CD4-positive, alpha-beta T cell treated with Interleukin-17A for 4 hours (primary cell): ENCODE results near the gene FNDC3B.

Source experiments
- DNase-seq: peaks from one replicate; pipeline ENCODE4 v3.0.0-alpha.2; 2020; ENCODE audit warnings: mixed read lengths

The FNDC3B gene

GRCh38 chr3:172195407-172195754 is 156.0 kb downstream of the FNDC3B start:
- no peak for DNase-seq

GRCh38 chr3:172197344-172197743 is 158.0 kb downstream of the FNDC3B start:
- DNase-seq, result no peak

DNA sequence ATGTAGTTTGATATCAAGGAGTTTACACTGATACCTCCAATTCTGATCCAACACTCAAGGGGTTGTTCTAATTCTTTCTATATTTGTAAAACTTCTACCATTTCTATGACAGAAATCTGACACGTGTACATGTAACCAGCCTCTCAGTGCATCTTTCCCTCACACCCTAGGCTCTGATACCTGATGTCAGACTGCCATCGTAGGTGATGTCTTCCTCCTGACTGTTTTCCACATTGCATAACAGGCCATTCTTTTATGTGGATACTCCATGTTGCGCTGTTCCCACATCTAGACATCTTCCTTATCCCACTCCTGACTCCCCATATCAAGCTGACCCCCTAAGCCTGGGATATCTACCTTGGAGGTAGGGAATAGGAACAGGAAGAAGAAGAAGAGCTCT is 159.1 kb downstream of the FNDC3B start:
- DNase-seq, result no peak

DNA sequence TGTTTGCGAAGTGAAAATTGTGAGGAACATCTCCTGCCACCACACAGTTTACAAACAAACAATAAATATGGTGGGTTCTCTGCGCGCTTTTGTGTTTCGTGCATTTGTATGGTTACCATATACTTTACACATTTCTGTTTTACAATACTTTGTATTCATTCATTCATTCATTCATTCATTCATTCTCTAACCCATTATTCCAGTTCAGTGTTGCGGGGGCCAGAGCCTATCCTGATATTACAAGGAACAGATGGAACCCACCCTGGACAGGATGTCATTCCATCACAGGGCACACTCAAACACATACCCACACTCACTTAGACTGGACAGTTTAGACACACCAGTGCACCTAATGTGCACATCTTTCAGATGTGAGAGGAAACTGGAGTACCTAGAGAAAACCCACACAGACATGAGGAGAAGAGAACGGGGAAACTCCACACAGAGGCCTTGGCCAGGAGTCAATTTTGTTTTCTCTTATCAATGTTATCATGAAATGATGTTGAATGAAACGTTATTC is 160.5 kb downstream of the FNDC3B start:
- no peak for DNase-seq

DNA sequence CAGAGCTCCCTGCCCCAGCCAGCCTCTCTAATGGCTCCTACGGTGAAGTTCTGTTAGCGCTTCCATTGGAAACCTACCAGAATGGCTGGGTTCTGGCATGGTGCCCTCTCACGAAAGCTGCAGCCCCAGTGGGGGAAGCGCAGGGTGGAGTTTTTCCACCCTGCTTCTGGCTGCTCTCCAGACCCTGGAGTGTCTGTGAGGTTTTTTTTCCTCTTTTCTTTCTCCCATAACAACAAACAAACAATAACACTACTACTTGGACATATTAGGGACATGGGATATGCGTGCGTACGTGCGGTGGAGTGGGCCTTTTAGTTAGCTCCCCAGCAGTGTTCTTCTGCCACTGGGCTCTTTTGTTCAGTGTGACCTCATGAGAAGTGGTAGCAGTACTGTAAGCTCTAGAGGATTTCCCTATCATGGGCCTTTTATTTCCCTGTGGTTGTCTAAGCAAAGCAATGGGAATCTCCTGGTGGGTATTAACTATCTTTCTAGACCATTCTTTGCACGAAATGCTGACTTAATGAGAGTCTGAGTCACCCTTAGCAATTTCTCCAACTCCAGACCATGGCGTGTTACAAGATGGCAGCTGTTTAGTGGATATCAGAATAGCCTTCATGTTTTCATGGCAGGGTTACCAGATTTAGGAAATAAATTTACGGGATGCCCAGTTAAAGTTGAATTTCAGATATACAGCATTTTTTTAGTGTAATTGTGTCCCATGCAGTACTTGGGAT is 161.9 kb downstream of the FNDC3B start:
- no peak for DNase-seq

GRCh38 chr3:172201870-172202236 is 162.5 kb downstream of the FNDC3B start:
- DNase-seq, result no peak

GRCh38 chr3:172202797-172203196 is 163.4 kb downstream of the FNDC3B start:
- no peak for DNase-seq

DNA sequence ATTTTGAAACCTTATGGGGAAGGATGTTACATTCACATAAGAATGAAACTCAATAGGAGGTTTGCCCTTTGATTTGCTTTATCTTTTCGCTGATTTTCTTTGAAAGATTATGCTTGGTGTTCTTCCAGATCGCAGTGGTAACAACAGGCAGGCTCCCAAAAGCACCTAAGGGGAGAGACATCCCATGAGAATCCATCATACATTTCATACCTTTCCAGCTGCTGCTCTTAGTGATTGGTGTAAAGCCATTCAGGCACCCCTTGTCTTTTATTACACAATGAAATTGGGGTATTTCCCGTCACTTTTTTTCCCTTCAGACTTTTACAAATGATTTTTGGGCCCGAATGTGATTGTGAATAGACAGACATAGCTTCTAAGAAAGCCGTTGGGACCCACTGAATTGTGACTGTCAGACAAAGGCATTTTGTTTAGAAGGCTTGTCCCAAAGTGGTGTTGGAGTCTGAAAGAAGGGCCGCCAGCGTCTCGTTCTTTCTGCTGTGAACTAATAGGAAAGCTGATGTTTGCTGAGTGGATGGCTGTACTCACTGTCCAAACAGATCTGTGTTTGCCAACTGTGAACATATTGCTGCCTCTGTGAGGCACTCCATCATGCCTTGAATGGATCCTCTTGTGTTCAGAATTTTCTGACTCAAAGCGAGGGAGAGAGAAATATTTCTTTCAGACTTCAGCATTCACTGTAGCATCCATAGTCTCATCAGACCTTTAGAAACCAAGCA is 164.3 kb downstream of the FNDC3B start:
- no peak for DNase-seq

- no peak for DNase-seq
Measured at GRCh38 chr3:172204716-172205115, 165.3 kb downstream of the FNDC3B start.

DNA sequence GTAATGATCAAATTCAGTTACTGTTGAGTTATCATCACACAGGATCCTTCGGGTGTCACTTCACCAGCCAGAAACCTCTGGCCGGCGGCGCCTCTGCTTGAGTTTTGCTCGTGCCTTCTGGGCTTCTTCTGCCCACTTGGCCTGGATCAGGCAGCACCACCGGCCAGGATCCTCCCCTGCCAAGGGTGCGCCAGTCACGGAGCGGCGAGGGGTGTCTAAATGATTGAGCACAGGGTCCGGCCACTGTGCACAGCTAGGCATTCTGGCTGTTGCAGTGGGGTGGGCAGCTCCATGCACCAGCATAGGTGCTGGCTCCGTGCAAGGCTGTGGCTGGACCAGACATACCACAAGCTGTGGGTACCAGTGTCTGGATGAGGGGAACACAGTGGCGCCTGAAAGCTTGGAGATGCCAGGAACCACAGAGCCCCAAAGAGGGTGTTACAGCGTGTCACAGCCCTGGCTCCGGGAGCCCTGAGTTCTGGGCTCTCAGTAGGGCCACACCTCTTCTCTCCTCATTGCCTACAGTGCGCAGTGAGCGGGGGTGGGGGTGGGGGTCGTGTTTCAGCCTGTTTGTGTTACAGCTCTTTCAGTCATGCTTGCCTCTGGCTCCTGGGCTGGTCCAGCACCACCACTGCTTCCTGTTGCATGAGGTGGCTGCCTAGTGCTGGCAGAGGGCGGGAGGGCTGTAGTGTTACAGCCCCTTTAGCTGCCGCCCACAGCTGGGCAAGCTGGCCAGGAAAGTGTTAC is 169.4 kb downstream of the FNDC3B start:
- no peak for DNase-seq

- no peak for DNase-seq
Measured at GRCh38 chr3:172209333-172210321, 170.2 kb downstream of the FNDC3B start.

GRCh38 chr3:172210355-172210754 is 171.0 kb downstream of the FNDC3B start:
- no peak for DNase-seq

- DNase-seq, result no peak
Measured at GRCh38 chr3:172211123-172211522, 171.7 kb downstream of the FNDC3B start.

DNA sequence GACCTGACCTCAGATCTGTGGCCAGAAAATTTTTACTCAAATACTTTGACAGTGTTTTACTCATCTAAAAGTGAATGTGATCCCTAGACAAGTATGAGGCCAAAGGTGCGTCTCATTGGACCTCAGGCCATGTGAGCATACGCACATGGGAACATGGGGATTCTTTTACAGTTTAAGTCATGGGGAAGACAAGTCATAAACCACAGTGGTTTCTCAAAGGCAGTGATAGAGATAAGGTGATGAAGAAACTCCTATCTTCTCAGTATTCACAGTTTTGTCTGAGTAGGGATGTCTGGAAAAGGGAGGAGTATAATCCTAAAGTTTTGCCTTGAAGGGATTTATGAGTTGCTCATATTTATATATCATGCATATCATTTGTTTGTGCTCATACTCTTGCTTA is 173.8 kb downstream of the FNDC3B start:
- no peak for DNase-seq

- DNase-seq, result no peak
Measured at GRCh38 chr3:172213904-172214303, 174.5 kb downstream of the FNDC3B start.

- no peak for DNase-seq
Measured at GRCh38 chr3:172216267-172216666, 176.9 kb downstream of the FNDC3B start.

DNA sequence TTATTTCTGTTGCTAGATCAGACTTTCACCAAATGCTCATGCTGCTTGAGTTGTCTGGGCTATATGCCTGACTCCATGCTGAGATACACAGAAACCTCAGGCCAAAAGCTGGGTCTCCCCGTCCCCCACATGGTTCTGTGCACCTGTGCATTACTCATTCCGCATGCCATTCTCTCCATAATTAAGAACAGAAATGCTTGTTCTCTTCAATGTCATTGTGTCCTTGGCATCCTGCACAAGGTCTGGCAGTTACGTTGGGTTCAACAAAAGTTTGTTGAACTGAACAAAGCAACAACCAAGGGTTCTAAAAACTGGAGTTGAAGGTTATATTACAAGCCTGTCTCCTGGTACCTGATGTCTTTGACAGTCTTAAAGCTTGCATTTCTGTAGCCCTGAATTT is 177.5 kb downstream of the FNDC3B start:
- DNase-seq, result no peak

DNA sequence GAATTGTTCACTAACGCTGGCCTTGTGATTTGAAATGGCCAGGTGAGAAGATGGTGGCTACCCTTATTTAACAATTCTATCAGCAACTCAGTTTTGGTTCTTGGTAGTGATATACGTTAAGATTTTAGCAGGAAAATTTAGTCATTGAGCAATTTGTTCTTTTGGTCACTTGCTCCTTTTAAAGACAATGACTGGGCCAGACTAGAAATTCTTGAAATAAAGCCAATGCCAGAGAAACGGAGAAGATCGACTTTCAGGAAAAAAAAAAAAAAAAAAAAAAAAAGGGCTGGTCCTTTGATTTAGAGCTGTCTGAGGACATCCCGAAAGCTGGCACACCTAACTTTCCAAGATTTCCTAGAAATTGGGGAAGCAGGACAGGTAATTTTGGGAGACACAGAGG is 178.5 kb downstream of the FNDC3B start:
- DNase-seq, result no peak

DNA sequence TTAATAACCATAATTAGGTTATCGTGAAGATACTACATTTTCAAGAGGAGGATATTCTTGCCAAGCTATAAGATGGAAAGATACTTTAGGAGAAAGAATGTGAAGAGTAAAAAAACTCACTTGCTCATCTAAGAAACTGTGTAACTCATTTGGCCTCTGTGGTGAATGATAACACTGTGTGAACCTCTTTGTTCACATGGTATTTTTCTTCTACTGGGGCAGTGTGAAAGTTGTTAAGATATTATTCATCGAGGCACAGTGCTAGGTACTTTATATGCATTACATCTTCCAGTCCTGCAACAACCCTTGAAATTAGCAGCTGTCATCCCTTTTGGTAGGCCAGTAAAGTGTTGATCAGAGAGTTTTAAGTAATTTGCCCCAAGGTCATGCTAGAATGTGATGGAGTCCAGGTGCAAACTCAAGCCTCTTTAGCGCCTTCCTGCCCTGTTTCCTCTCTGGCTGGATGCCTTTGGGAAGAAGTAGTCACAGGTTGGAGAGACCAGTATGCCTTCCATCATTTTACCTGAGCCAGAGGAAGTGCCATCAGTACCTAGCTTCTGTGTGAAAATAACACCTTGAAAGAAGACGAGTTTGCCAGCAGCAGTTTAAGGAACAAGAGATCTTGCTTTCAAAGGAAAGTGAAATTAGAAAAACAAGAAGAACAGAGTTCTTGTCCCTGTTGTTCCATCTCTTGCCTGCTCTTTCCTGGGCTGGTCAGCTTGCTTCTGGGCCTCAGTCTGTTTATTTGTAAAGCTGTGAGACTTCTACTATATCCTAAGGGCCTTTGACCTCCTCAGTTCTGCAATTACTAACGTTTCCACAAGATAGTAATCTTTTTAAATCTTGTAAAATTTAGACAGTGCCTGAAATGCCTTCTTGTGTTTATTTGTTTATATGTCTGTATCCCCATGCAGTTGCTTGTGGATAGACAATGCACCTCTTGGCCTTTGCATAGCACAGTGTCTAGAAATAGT is 179.3 kb downstream of the FNDC3B start:
- no peak for DNase-seq

GRCh38 chr3:172219750-172220149 is 180.4 kb downstream of the FNDC3B start:
- no peak for DNase-seq

DNA sequence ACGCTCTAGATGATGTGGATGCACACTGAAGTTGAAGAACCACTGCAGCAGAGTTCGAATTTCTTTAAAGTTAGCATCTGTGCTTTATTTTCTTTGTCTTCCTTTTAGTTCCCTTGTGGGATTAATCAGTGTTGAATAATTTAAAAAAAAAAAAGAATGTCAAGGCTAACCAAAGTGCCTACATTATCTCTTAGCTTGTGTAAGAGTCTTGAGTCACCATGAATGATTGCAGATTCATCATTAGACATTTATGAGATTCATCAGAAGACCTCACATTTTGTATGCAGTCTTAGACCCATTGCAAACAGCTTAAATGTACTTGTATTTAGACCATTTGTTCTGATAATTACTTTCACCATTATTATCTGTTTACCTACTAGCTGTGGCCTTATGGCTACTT is 182.2 kb downstream of the FNDC3B start:
- DNase-seq, result no peak
